HEK293 (cell line): ENCODE data around the gene COX10.

Experiments used
- CTCF ChIA-PET: fragments of 350-600 bp; formaldehyde crosslinking; extraction: SDS; loops from one replicate; lab custom pipeline; 2021; ENCODE audit warnings: antibody characterized with exemption; lab: Yijun Ruan, JAX
- POLR2A ChIA-PET: fragments of 300-600 bp; formaldehyde crosslinking; extraction: SDS; loops from one replicate; lab custom pipeline; 2020; ENCODE audit warnings: antibody characterized with exemption, inconsistent platforms; lab: Yijun Ruan, JAX
- H3K27ac ChIP-seq: fragments of 200-500 bp; sonication (Bioruptor generic); 2 replicates; pipeline ENCODE4 v1.5.1; 2014; ENCODE audit warnings: low read depth, low read length, control low read depth, inconsistent platforms; ENCODE audit errors: extremely low read depth
- H3K36me3 ChIP-seq, 2 experiments: fragments of 200-500 bp in 1 of 2; sonication (Bioruptor generic) in 1 of 2; 1 replicate in 1 of 2; 2 replicates in 1 of 2; pipeline ENCODE4 v1.5.1; 2014 to 2017; ENCODE audit warnings: inconsistent platforms in 2 of 2, low read length in 2 of 2; ENCODE audit not compliant: control insufficient read depth in 2 of 2, insufficient read depth in 1 of 2
- H3K4me1 ChIP-seq: fragments of 200-500 bp; sonication (Bioruptor generic); 2 replicates; pipeline ENCODE4 v1.5.1; 2014; ENCODE audit warnings: mild to moderate bottlenecking, low read length, inconsistent platforms; ENCODE audit not compliant: control insufficient read depth, insufficient read depth
- H3K4me3 ChIP-seq: 2 replicates; pipeline ENCODE4 v1.5.1; 2011; ENCODE audit warnings: low read depth, mild to moderate bottlenecking, control low read depth, low read length, moderate library complexity
- H3K9me3 ChIP-seq: fragments of 200-500 bp; sonication (Bioruptor generic); 2 replicates; pipeline ENCODE4 v1.5.1; 2014; ENCODE audit warnings: low read depth, low read length, inconsistent platforms; ENCODE audit not compliant: control insufficient read depth, insufficient read depth
- FEZF1 ChIP-seq: fragments of 450-650 bp; formaldehyde crosslinking; IDR thresholded peaks from 2 replicates; pipeline ENCODE4 v1.5.1; 2016; ENCODE audit warnings: missing biosample characterization, missing genetic modification characterization
- KLF17 ChIP-seq: fragments of 450-650 bp; formaldehyde crosslinking; IDR thresholded peaks from 2 replicates; pipeline ENCODE4 v1.5.1; 2016; ENCODE audit warnings: missing biosample characterization, missing genetic modification characterization
- MYNN ChIP-seq: fragments of 450-650 bp; formaldehyde crosslinking; IDR thresholded peaks from 2 replicates; pipeline ENCODE4 v1.5.1; 2016; ENCODE audit warnings: missing biosample characterization, missing genetic modification characterization, borderline replicate concordance
- ZBTB48 ChIP-seq: fragments of 450-650 bp; formaldehyde crosslinking; IDR thresholded peaks from 2 replicates; pipeline ENCODE4 v1.5.1; 2016; ENCODE audit warnings: missing biosample characterization, missing genetic modification characterization
- ZNF10 ChIP-seq: fragments of 450-650 bp; formaldehyde crosslinking; IDR thresholded peaks from 2 replicates; pipeline ENCODE4 v1.5.1; 2017; ENCODE audit warnings: missing biosample characterization, missing genetic modification characterization
- ZNF138 ChIP-seq: fragments of 450-650 bp; formaldehyde crosslinking; IDR thresholded peaks from 2 replicates; pipeline ENCODE4 v1.5.1; 2016; ENCODE audit warnings: missing biosample characterization, missing genetic modification characterization, borderline replicate concordance
- ZNF280C ChIP-seq: fragments of 450-650 bp; formaldehyde crosslinking; IDR thresholded peaks from 2 replicates; pipeline ENCODE4 v1.5.1; 2016; ENCODE audit warnings: missing biosample characterization, missing genetic modification characterization
- ZNF549 ChIP-seq: fragments of 450-650 bp; IDR thresholded peaks from 2 replicates; pipeline ENCODE4 v1.5.1; 2018; ENCODE audit warnings: missing biosample characterization, missing genetic modification characterization, mild to moderate bottlenecking, inconsistent platforms, moderate library complexity
- ZNF610 ChIP-seq: fragments of 450-650 bp; formaldehyde crosslinking; IDR thresholded peaks from 2 replicates; pipeline ENCODE4 v1.5.1; 2016; ENCODE audit warnings: missing biosample characterization, missing genetic modification characterization, borderline replicate concordance
- ZNF624 ChIP-seq: fragments of 450-650 bp; formaldehyde crosslinking; IDR thresholded peaks from 2 replicates; pipeline ENCODE4 v1.5.1; 2017; ENCODE audit warnings: missing biosample characterization, missing genetic modification characterization
- ZNF843 ChIP-seq: fragments of 450-650 bp; formaldehyde crosslinking; IDR thresholded peaks from 2 replicates; pipeline ENCODE4 v1.5.1; 2016; ENCODE audit warnings: missing biosample characterization, missing genetic modification characterization
- TF ChIP-seq, protein P1 (sequence below): fragments of 450-650 bp; formaldehyde crosslinking; IDR thresholded peaks from 2 replicates; pipeline ENCODE4 v1.5.1; 2016; ENCODE audit warnings: missing biosample characterization, missing genetic modification characterization
- TF ChIP-seq, protein P2 (sequence below): fragments of 450-650 bp; formaldehyde crosslinking; IDR thresholded peaks from 2 replicates; pipeline ENCODE4 v1.5.1; 2016; ENCODE audit warnings: missing biosample characterization, missing genetic modification characterization
- TF ChIP-seq, protein P3 (sequence below): fragments of 450-650 bp; formaldehyde crosslinking; IDR thresholded peaks from 2 replicates; pipeline ENCODE4 v1.5.1; 2016; ENCODE audit warnings: missing biosample characterization, missing genetic modification characterization

Gene COX10

DNA sequence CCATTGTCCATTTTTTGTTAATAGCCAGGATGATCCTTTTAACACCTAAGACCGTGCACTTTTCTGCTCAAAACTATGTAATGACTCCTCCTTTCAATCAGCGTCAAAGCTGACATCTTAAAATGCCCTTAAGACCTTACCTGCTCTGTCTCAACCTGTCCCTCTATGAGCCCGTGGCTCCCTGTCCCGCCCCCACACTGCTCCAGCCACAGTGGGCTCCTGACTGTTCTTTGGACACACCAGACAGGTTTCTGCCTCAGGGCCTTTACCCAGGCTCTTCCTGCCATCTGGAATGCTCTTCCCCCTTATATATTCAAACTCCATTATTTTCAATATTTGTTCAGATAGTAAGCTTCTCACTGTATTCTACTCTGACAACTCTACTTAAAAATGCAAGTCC lies 153.3 kb downstream of the COX10 start (continued):
- TF ChIP-seq, protein P1, sequence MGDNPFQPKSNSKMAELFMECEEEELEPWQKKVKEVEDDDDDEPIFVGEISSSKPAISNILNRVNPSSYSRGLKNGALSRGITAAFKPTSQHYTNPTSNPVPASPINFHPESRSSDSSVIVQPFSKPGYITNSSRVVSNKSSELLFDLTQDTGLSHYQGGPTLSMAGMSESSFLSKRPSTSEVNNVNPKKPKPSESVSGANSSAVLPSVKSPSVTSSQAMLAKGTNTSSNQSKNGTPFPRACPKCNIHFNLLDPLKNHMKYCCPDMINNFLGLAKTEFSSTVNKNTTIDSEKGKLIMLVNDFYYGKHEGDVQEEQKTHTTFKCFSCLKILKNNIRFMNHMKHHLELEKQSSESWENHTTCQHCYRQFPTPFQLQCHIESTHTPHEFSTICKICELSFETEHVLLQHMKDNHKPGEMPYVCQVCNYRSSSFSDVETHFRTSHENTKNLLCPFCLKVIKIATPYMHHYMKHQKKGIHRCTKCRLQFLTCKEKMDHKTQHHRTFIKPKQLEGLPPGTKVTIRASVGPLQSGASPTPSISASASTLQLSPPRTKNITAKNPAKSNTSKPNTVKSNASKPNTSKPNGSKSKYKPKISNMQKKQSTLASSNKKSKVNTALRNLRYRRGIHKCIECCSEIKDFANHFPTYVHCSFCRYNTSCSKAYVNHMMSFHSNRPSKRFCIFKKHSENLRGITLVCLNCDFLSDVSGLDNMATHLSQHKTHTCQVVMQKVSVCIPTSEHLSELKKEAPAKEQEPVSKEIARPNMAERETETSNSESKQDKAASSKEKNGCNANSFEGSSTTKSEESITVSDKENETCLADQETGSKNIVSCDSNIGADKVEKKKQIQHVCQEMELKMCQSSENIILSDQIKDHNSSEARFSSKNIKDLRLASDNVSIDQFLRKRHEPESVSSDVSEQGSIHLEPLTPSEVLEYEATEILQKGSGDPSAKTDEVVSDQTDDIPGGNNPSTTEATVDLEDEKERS: no peak
- TF ChIP-seq ZNF610 (tag by site-specific recombination) (no peak), ZNF280C (tag by site-specific recombination) (no peak), FEZF1 (tag by site-specific recombination) (no peak)
- TF ChIP-seq, all 188 proteins: peak for 0

- POLR2A ChIA-PET: no interaction called here
- H3K4me3 ChIP-seq: no peak overlapping the region
- no peaks in the 10 kb centered on the region; the same call in 1 of the 2 replicates for H3K4me1 ChIP-seq
- CTCF ChIA-PET: no interaction called here
- H3K9me3 ChIP-seq: no peaks in the 10 kb centered on the region
- TF ChIP-seq, protein P2, sequence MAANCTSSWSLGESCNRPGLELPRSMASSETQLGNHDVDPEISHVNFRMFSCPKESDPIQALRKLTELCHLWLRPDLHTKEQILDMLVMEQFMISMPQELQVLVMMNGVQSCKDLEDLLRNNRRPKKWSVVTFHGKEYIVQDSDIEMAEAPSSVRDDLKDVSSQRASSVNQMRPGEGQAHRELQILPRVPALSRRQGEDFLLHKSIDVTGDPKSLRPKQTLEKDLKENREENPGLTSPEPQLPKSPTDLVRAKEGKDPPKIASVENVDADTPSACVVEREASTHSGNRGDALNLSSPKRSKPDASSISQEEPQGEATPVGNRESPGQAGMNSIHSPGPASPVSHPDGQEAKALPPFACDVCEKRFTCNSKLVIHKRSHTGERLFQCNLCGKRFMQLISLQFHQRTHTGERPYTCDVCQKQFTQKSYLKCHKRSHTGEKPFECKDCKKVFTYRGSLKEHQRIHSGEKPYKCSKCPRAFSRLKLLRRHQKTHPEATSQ (tag by site-specific recombination): no peak
- no peak for TF ChIP-seq ZBTB48
- TF ChIP-seq ZNF843 (tag by site-specific recombination): no peak
- no peak for TF ChIP-seq ZNF138 (tag by site-specific recombination)
- no peak for TF ChIP-seq KLF17 (tag by site-specific recombination)
- TF ChIP-seq ZNF10: no peak
- no peak overlapping the region for H3K27ac ChIP-seq
- no peaks in the 10 kb centered on the region for H3K36me3 ChIP-seq
Observed at GRCh38 chr17:14225254-14225980, 156.1 kb downstream of the COX10 start.

GRCh38 chr17:14227052-14227451 lies 157.7 kb downstream of the COX10 start:
- no peak overlapping the region for H3K4me3 ChIP-seq
- CTCF ChIA-PET: interaction anchor here (0.7 kb wide), 1 partner anchor 359 kb away, joined by 5 read pairs; no protein-coding TSS in a partner anchor
- no peaks in the 10 kb centered on the region; the same call in 1 of the 2 replicates for H3K4me1 ChIP-seq
- H3K9me3 ChIP-seq: no peaks in the 10 kb centered on the region
- H3K27ac ChIP-seq: no peak overlapping the region
- POLR2A ChIA-PET: no interaction called here
- H3K36me3 ChIP-seq: no peaks in the 10 kb centered on the region
- TF ChIP-seq MYNN (tag by site-specific recombination) (no peak), ZNF549 (tag by site-specific recombination) (no peak), ZNF624 (tag by site-specific recombination) (no peak)
- TF ChIP-seq, protein P3, sequence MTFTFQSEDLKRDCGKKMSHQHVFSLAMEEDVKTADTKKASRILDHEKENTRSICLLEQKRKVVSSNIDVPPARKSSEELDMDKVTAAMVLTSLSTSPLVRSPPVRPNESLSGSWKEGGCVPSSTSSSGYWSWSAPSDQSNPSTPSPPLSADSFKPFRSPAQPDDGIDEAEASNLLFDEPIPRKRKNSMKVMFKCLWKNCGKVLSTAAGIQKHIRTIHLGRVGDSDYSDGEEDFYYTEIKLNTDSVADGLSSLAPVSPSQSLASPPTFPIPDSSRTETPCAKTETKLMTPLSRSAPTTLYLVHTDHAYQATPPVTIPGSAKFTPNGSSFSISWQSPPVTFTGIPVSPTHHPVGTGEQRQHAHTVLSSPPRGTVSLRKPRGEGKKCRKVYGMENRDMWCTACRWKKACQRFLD: no peak
